Muscle of leg (tissue), 16 donors: ENCODE measurements around the gene ATP8B3. TPM values are rescaled to one million over a fixed set of nuclear protein-coding genes. Genes with fewer than 3 reads are reported as not detected.

ENCODE experiments used
- DNase-seq: peaks from one replicate; pipeline ENCODE4 v3.0.0; 2013
- H3K27ac ChIP-seq: one replicate; pipeline ENCODE4 v1.5.1; 2013; ENCODE audit warnings: mild to moderate bottlenecking, low read length, control low read depth
- H3K27me3 ChIP-seq: one replicate; pipeline ENCODE4 v1.6.1; 2013; ENCODE audit warnings: low read length; ENCODE audit not compliant: control insufficient read depth, insufficient read depth
- H3K36me3 ChIP-seq: one replicate; pipeline ENCODE4 v1.6.1; 2013; ENCODE audit warnings: low read length; ENCODE audit not compliant: control insufficient read depth, insufficient read depth
- H3K4me1 ChIP-seq: one replicate; pipeline ENCODE4 v1.6.1; 2013; ENCODE audit warnings: low read length; ENCODE audit not compliant: control insufficient read depth, insufficient read depth
- H3K4me3 ChIP-seq: one replicate; pipeline ENCODE4 v1.5.1; 2013; ENCODE audit warnings: low read length, control low read depth
- H3K9me3 ChIP-seq: replicated peaks from 2 replicates; pipeline ENCODE4 v1.6.1; 2013; ENCODE audit warnings: low read depth, low read length; ENCODE audit not compliant: control insufficient read depth
- WGBS: methylation state at CpG from one replicate; pipeline ENCODE4 v1.1.5; 2013; ENCODE audit warnings: missing lambda C conversion rate; ENCODE audit not compliant: insufficient coverage; 5-methylcytosine and 5-hydroxymethylcytosine counted together
- long read RNA-seq, 11 donors: transcript quantifications; one replicate each; lab custom pipeline, GENCODE V29; 2026
- polyA plus RNA-seq, 8 donors: library from polyadenylated mRNA; unstranded; fragments of 120-200 nt; gene quantifications; one replicate each; pipeline versions ENCODE4 v1.2.1 to v1.2.3, GENCODE V29; 2013; ENCODE audit warnings: inconsistent platforms in 1 of 8, low replicate concordance in 1 of 8; ENCODE audit not compliant: insufficient read length in 8 of 8, insufficient read depth in 1 of 8
- total RNA-seq: library from RNA; stranded (reverse); fragments of 120-200 nt; gene quantifications from one replicate; pipeline ENCODE4 v1.2.4, GENCODE V29; 2013

Gene ATP8B3, protein sequence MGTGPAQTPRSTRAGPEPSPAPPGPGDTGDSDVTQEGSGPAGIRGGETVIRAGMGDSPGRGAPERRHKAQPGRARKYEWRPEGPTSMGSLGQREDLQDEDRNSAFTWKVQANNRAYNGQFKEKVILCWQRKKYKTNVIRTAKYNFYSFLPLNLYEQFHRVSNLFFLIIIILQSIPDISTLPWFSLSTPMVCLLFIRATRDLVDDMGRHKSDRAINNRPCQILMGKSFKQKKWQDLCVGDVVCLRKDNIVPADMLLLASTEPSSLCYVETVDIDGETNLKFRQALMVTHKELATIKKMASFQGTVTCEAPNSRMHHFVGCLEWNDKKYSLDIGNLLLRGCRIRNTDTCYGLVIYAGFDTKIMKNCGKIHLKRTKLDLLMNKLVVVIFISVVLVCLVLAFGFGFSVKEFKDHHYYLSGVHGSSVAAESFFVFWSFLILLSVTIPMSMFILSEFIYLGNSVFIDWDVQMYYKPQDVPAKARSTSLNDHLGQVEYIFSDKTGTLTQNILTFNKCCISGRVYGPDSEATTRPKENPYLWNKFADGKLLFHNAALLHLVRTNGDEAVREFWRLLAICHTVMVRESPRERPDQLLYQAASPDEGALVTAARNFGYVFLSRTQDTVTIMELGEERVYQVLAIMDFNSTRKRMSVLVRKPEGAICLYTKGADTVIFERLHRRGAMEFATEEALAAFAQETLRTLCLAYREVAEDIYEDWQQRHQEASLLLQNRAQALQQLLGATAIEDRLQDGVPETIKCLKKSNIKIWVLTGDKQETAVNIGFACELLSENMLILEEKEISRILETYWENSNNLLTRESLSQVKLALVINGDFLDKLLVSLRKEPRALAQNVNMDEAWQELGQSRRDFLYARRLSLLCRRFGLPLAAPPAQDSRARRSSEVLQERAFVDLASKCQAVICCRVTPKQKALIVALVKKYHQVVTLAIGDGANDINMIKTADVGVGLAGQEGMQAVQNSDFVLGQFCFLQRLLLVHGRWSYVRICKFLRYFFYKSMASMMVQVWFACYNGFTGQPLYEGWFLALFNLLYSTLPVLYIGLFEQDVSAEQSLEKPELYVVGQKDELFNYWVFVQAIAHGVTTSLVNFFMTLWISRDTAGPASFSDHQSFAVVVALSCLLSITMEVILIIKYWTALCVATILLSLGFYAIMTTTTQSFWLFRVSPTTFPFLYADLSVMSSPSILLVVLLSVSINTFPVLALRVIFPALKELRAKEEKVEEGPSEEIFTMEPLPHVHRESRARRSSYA (N-terminal part only)
- 0.35 TPM for total RNA-seq
- 1 to 10 TPM in 2 of 8 donors, under 1 TPM in 6; 0.45 to 1.2 (median 0.71) TPM for polyA plus RNA-seq
- long read RNA-seq, donor 1: 0 reads
- long read RNA-seq, donor 2: 0 reads
- long read RNA-seq, donor 3: 0 reads
- long read RNA-seq, donor 4: 0 reads
- long read RNA-seq, donor 5: 0 reads
- long read RNA-seq, donor 6: 0 reads
- long read RNA-seq, donor 7: 0 reads
- long read RNA-seq, donor 8: 0 reads
- long read RNA-seq, donor 9: 0 reads
- long read RNA-seq, donor 10: 0 reads
- long read RNA-seq, donor 11: 0 reads

DNA sequence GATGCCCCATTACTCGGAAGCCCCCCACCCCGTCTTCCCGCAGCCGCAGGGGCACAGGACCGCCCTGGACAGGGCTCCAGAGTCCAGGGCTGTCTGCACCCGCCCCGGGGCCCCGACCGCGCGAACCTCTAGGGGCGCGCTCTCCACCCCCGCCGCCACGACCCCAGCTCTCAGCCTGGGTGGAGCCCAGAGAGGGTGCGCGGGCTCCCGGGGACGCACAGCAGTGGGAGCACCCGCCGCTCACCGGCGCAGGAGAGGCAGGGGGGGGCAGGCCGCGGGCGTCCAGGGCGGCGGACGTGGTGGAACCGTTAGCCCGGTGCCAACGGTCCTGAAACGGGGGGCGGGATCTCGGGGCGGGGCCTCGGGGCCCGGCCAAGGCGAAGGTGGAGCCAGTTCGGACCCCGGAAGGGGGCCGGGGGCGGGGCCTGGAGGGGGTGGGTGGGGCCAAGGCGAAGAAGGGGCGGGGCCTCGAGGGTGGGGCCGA is at the start of gene ATP8B3:
Gene ATP8B3, minus strand, starts transcription at position 335 of the 484 bp plus-strand sequence. CDS start 540 bp downstream, outside the sequence.
- H3K4me1 ChIP-seq: peaks cover 14% of the 10 kb centered on the region
- peaks cover 20% of the 10 kb centered on the region for H3K36me3 ChIP-seq
- peak within 1 kb of the TSS; percentile 53 for H3K4me3 ChIP-seq
- peaks cover 7% of the 10 kb centered on the region for H3K27me3 ChIP-seq
- peak within 1 kb of the TSS; percentile 29 for H3K27ac ChIP-seq
- H3K9me3 ChIP-seq: no peaks in the 10 kb centered on the region
- 3% methylated on average over 34 of the region's 48 CpGs for WGBS
- no peak for DNase-seq

DNA sequence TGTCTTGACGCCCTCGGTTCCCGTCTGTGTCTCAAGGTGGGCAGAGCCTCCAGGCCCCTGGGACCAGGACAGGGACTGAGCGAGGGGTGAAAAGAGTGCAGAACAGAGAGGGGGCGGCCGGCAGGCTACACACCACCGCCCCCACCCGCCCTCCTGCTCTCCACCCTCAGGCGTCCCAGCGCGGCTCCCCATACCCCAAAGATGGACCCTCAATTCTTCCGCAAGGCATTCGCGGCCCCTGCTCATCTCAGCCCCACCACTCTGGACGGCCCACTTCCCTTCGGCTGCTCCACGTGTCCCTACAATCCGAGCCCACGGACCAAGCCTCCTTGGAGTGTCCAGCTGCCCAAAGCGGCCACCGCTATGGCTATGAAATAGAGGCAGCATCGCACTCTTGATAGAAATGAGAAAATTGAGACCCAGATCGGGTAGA is 49.5 kb upstream of the ATP8B3 start:
- WGBS: 11% methylated on average over 18 of the region's 23 CpGs
- peak; percentile 52 for DNase-seq
- H3K4me3 ChIP-seq: peak overlapping the region; percentile 57
- H3K27me3 ChIP-seq: no peaks in the 10 kb centered on the region
- H3K4me1 ChIP-seq: peaks cover 59% of the 10 kb centered on the region
- peak overlapping the region; percentile 82 for H3K27ac ChIP-seq
- no peaks in the 10 kb centered on the region for H3K9me3 ChIP-seq
- no peaks in the 10 kb centered on the region for H3K36me3 ChIP-seq

DNA sequence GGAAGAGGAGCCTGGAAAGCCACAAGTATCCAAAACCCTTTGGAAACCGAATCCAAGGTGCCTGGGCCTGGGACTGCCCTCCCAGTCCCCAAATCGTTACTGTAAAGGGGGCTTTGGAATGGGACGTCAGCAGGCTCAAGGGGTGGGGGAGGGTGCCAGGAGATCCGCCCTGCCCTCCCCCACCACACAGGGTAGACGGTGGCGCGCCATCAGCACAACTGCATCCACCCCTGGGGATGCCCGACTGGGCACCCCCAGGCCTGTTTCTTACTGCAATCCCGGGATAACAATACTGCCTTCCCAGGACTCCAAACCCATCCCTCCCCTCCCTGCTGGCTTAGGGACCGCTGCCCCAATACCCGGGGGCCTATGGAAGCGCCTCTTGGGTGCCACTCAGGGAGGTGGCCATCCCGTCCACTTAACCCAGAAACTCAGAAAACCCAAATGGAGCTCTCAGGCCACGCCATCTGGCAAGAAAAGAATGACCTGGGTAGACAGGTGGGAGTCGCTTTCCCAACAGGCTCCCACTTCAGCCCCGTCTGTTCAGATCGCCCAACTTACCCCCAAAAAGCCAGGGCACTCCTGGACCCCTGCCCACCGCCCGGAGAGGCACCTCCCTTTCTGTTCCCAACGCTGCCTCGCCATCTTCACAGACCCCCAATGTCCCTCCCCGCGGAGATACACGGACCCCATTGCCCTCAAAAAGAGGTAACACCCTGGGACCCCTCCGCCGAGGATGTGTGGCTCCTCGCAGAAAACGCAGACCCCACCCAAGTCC is 48.9 kb upstream of the ATP8B3 start:
- H3K4me3 ChIP-seq: peak overlapping the region; percentile 57
- H3K4me1 ChIP-seq: peaks cover 65% of the 10 kb centered on the region
- no peaks in the 10 kb centered on the region for H3K27me3 ChIP-seq
- H3K36me3 ChIP-seq: no peaks in the 10 kb centered on the region
- peak overlapping the region; percentile 82 for H3K27ac ChIP-seq
- 28% methylated on average over 23 of the region's 28 CpGs for WGBS
- no peaks in the 10 kb centered on the region for H3K9me3 ChIP-seq
- no peak for DNase-seq

DNA sequence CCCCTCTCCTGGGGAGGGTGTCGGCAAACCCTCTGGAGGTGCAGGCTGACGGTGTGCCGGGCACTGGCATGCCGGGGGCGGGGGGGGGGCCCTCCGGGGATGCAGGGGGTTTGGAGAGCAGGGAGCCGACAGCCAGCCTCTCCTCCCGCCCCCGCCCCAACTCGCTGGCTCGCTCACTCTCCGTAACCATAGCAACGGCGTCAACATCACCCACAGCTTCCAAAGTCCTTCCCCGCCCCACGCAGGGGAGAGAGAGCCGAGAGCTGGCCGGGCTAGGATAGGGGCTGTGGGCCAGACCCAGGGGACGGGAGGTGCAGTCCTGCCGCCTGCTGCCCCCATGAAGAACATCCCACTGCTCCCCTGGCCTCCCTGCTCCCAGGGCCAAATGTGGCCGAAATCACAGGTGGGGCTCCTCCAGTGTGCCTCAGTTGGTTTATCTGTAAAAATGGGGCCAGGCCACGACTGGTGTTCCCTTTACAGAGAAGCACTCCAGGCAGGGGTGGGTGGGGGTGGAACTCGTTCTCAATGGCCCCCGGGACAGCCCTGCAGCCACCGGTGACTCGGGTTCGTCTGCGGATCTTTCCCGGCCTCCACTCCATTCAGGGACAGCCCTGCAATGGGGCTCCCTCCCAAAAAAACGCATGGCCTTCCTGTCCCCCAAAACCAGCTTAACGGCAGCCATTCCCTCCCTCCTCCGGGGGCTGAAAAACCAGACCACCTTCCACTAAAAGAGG is 48.1 kb upstream of the ATP8B3 start:
- H3K4me3 ChIP-seq: no peak overlapping the region
- peak; percentile 94 for DNase-seq
- H3K27ac ChIP-seq: peak overlapping the region; percentile 72

DNA sequence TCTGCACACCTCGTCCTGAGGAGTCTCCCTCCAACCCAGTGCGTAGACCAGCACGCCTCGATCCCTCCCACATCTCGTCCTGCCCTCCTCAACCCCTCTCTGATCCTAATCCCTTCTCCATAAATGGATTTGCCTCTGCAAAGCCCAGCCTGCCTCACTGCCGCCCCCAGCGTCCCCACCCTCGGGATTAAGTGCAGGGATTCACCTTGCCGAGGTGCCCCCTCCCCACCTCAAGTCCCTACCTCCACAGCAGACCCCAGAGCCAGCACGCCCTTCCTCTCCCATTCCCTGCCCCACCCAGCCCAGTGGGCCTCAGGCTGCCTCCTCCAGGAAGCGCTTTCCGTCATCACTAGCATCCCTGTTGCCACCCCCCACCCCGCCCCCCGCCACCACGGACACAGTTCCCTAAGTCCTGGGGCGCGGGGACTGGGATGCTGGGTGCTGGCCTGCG is 47.3 kb upstream of the ATP8B3 start:
- no peak overlapping the region for H3K4me3 ChIP-seq
- H3K4me1 ChIP-seq: peaks cover 75% of the 10 kb centered on the region
- H3K27ac ChIP-seq: peak overlapping the region; percentile 20
- H3K27me3 ChIP-seq: no peaks in the 10 kb centered on the region
- H3K9me3 ChIP-seq: no peaks in the 10 kb centered on the region
- 30% methylated on average over 13 of the region's 18 CpGs for WGBS
- no peak for DNase-seq
- no peaks in the 10 kb centered on the region for H3K36me3 ChIP-seq

More for the DNA sequence above, 48.1 kb upstream of the ATP8B3 start:
- Histone ChIP-seq H3K4me1 (peaks cover 71% of the 10 kb centered on the region), H3K9me3 (no peaks in the 10 kb centered on the region), H3K36me3 (no peaks in the 10 kb centered on the region), H3K27me3 (no peaks in the 10 kb centered on the region)
- 9% methylated on average over 16 of the region's 32 CpGs for WGBS

DNA sequence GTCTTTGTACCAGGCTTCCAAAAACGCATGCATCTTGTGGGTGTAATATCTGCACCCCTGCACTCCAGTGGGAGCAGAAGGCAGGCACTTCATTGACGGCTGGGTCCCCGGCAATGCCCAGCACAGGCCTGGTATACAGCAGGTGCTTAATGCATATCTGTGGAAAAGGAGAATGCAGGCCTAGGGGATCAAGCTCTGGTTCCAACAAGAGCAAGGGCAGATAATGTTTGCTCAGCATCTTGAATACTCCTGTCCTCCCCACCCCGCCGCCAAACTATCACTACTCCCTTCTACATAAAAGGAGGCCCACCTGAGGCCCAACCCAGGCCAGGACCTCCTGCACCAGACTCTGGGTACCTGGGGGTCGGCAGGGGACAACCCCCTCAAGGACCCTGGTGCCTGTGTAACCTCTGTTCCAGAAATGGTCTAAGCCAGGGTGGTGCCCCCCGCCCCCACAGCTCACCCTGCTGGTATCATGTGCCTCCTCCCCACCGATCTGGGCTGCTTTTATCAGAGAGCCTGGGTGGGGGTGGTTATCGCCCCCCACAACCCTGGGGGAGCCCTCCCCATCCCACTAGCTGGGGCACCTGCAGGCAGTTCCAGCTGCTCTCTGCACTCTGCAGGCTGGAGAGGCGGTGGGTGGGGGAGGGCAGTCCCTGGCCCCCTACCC is 46.5 kb upstream of the ATP8B3 start:
- no peak overlapping the region for H3K27ac ChIP-seq
- H3K9me3 ChIP-seq: no peaks in the 10 kb centered on the region
- WGBS: 80% methylated on average over 5 of the region's 10 CpGs
- H3K4me3 ChIP-seq: no peak overlapping the region
- no peak for DNase-seq
- H3K4me1 ChIP-seq: peaks cover 83% of the 10 kb centered on the region
- peaks cover 2% of the 10 kb centered on the region for H3K36me3 ChIP-seq
- no peaks in the 10 kb centered on the region for H3K27me3 ChIP-seq

DNA sequence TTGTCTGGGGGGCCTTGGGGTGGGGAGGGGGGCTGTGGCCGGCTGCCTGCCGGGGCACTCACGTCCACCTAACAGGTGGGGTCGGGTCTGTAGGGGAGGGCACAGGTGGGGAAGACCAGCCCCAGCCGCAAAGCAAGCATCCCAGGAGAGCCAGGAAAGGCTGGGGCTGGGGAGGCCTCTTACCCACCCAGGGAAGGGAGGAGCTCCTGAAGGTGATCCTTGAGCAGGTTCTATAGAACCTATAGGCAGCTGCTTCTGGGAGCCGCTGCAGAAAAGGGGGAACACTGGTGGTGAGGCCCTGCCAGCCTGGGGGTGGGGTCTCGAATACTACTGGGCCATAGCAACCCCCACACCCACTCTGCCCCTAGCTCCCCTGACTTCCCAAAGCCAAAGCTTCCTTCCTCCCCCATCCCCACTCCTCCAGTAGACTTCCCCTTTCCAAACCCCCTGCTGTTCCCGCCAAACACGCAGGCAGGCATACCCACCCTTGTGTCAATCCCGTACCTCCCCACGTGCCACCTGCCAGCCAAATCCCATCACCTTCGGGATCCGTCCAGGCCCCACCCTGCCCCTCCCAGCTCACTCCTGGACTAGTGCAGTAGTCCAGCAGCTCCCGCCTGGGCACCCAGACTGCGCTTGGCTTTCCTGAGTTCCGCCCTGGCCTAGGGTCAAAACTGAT is 45.7 kb upstream of the ATP8B3 start:
- peaks cover 89% of the 10 kb centered on the region for H3K4me1 ChIP-seq
- peaks cover 2% of the 10 kb centered on the region for H3K36me3 ChIP-seq
- no peaks in the 10 kb centered on the region for H3K9me3 ChIP-seq
- peak overlapping the region; percentile 90 for H3K27ac ChIP-seq
- H3K4me3 ChIP-seq: no peak overlapping the region
- no peaks in the 10 kb centered on the region for H3K27me3 ChIP-seq
- WGBS: 44% methylated on average over 14 of the region's 16 CpGs
- DNase-seq: peak; percentile 47
